Osteoblast (primary cell): Measurements from ENCODE around the gene CBLB. TPM values are rescaled to one million over a fixed set of nuclear protein-coding genes. Genes with fewer than 3 reads are reported as not detected.

Experiments
- DNase-seq: peaks from one replicate; pipeline ENCODE4 v3.0.0; 2011; ENCODE audit warnings: low spot score, mixed read lengths; ENCODE audit not compliant: insufficient read length; ENCODE audit errors: missing footprints
- H2AFZ ChIP-seq: 2 replicates; pipeline ENCODE4 v1.6.0; 2011; ENCODE audit warnings: mild to moderate bottlenecking, low read length
- H3K27ac ChIP-seq: 2 replicates; pipeline ENCODE4 v1.5.1; 2011; ENCODE audit warnings: mild to moderate bottlenecking, low read depth, low read length, moderate library complexity
- H3K27me3 ChIP-seq: 2 replicates; pipeline ENCODE4 v1.6.0; 2012; ENCODE audit warnings: mild to moderate bottlenecking, control low read depth, inconsistent platforms, low read length, moderate library complexity; ENCODE audit not compliant: insufficient read depth
- H3K36me3 ChIP-seq: 2 replicates; pipeline ENCODE4 v1.5.1; 2011; ENCODE audit warnings: mild to moderate bottlenecking, low read length, control low read depth, moderate library complexity; ENCODE audit not compliant: insufficient read depth
- H3K4me1 ChIP-seq: 2 replicates; pipeline ENCODE4 v1.5.1; 2011; ENCODE audit warnings: mild to moderate bottlenecking, low read length, control low read depth, moderate library complexity; ENCODE audit not compliant: insufficient read depth
- H3K4me2 ChIP-seq: 2 replicates; pipeline ENCODE4 v1.6.0; 2011; ENCODE audit warnings: mild to moderate bottlenecking, low read length; ENCODE audit not compliant: insufficient read depth
- H3K4me3 ChIP-seq: fragments of 200-600 bp; sonication (generic); 3 replicates; pipeline ENCODE4 v1.5.1; 2012; ENCODE audit warnings: mild to moderate bottlenecking, low read length, inconsistent platforms; ENCODE audit not compliant: insufficient read depth
- H3K79me2 ChIP-seq: 2 replicates; pipeline ENCODE4 v1.6.0; 2012; ENCODE audit warnings: mild to moderate bottlenecking, low read length, control low read depth, inconsistent platforms; ENCODE audit not compliant: insufficient read depth
- H3K9me3 ChIP-seq: 2 replicates; pipeline ENCODE4 v1.5.1; 2011; ENCODE audit warnings: low read depth, low read length, control low read depth
- H4K20me1 ChIP-seq: 2 replicates; pipeline ENCODE4 v1.6.0; 2012; ENCODE audit warnings: mild to moderate bottlenecking, low read length, control low read depth; ENCODE audit not compliant: insufficient read depth
- total RNA-seq: library from RNA; depleted of rRNA; stranded (reverse); fragments of >200 nt; gene quantifications from 2 replicates; pipeline ENCODE4 v1.2.3, GENCODE V29; 2012
- TF ChIP-seq, protein P1 (sequence below): IDR thresholded peaks from 2 replicates; pipeline ENCODE4 v1.5.1; 2011; ENCODE audit warnings: mild to moderate bottlenecking, low read depth, low read length, moderate library complexity; ENCODE audit errors: extremely low read depth

CBLB gene
- total RNA-seq, 1 donor: 128 TPM

GRCh38 chr3:105883798-105884377, 15.1 kb upstream of the CBLB start:
- Histone ChIP-seq H3K9me3 (no peaks in the 10 kb centered on the region), H2AFZ (peak overlapping the region; percentile 4), H3K27me3 (no peaks in the 10 kb centered on the region), H3K4me3 (no peak overlapping the region), H4K20me1 (no peaks in the 10 kb centered on the region), H3K4me2 (no peak overlapping the region), H3K79me2 (no peaks in the 10 kb centered on the region), H3K27ac (no peak overlapping the region), H3K4me1 (no peaks in the 10 kb centered on the region), H3K36me3 (no peaks in the 10 kb centered on the region)
- TF ChIP-seq, protein P1, sequence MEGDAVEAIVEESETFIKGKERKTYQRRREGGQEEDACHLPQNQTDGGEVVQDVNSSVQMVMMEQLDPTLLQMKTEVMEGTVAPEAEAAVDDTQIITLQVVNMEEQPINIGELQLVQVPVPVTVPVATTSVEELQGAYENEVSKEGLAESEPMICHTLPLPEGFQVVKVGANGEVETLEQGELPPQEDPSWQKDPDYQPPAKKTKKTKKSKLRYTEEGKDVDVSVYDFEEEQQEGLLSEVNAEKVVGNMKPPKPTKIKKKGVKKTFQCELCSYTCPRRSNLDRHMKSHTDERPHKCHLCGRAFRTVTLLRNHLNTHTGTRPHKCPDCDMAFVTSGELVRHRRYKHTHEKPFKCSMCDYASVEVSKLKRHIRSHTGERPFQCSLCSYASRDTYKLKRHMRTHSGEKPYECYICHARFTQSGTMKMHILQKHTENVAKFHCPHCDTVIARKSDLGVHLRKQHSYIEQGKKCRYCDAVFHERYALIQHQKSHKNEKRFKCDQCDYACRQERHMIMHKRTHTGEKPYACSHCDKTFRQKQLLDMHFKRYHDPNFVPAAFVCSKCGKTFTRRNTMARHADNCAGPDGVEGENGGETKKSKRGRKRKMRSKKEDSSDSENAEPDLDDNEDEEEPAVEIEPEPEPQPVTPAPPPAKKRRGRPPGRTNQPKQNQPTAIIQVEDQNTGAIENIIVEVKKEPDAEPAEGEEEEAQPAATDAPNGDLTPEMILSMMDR: no peak
- no peak for DNase-seq

DNA sequence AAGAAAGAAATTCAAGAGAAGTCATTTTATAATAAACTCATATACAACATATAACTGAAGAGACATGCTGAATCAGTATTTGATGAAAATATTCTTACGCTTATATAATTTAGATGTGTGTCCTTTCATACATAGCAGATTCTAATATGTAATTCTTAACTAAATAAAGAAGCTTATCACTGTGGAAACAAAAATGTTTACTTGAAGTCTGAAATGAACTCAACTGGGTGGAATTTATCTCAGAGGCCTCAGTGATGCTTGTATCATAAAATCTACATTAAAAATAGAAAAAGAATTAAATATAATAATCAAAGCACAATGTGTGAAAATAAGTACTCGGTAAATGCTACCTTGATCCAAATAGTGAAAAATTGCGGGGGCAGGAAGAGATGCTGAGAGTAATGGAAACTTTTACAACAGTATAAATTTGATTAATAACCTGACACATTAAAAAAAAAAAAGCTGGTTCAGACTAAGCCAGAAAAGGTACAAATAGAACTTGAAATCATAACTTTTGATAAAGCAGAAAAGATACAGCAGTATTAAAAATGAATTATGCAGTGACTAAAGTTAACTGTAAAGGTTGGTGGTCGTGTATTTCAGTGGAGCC, 12.0 kb upstream of the CBLB start:
- no peak for DNase-seq
- Histone ChIP-seq H4K20me1 (no peaks in the 10 kb centered on the region), H3K4me3 (no peak overlapping the region), H3K9me3 (no peaks in the 10 kb centered on the region), H3K27ac (no peak overlapping the region), H3K27me3 (no peaks in the 10 kb centered on the region), H3K4me2 (no peak overlapping the region), H3K36me3 (no peaks in the 10 kb centered on the region), H3K4me1 (peaks cover 18% of the 10 kb centered on the region), H3K79me2 (no peaks in the 10 kb centered on the region), H2AFZ (no peak overlapping the region)
- TF ChIP-seq, protein P1: no peak

GRCh38 chr3:105878061-105878460, 9.2 kb upstream of the CBLB start:
- Histone ChIP-seq H3K9me3 (no peaks in the 10 kb centered on the region), H2AFZ (no peak overlapping the region), H3K79me2 (no peaks in the 10 kb centered on the region), H3K4me3 (no peak overlapping the region), H3K4me2 (no peak overlapping the region), H3K36me3 (no peaks in the 10 kb centered on the region), H3K27me3 (no peaks in the 10 kb centered on the region), H4K20me1 (no peaks in the 10 kb centered on the region), H3K4me1 (peaks cover 18% of the 10 kb centered on the region), H3K27ac (peak overlapping the region; percentile 33)
- no peak for DNase-seq
- TF ChIP-seq, protein P1: no peak

DNA sequence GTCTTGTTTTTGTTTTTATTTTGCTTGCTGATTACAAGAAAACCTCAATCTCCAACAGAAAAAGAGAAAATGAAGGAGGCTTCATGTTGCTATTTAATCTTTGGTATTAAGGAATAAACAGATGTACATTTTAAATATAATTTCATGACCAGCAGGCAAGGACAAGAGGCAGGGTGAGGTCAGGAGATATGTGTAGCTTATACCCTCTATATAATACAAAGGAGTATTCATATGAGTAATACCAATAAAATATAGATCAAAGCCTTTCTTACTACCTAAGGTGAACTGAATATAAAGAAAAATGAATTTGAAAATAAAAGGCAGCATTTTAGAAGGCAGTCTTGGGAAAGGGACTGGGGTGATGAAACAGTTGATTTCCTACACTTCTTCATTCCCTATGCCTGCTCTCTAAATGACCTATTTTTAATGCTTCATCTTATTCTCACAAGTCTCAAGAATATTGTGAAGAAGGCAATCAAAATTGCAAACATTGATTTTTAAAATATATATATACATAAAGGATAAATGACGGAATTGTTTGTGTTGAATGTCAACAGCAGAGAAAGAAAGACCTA, 8.6 kb upstream of the CBLB start:
- no peaks in the 10 kb centered on the region for H3K36me3 ChIP-seq
- peaks cover 18% of the 10 kb centered on the region for H3K4me1 ChIP-seq
- peak overlapping the region; percentile 33 for H3K27ac ChIP-seq
- H3K9me3 ChIP-seq: no peaks in the 10 kb centered on the region
- DNase-seq: no peak
- H4K20me1 ChIP-seq: no peaks in the 10 kb centered on the region
- no peak overlapping the region for H2AFZ ChIP-seq
- no peak overlapping the region for H3K4me2 ChIP-seq
- no peaks in the 10 kb centered on the region for H3K27me3 ChIP-seq
- no peaks in the 10 kb centered on the region for H3K79me2 ChIP-seq
- no peak overlapping the region for H3K4me3 ChIP-seq
- TF ChIP-seq, protein P1: no peak
